IMR-90 (cell line): ENCODE results near the gene PIGC. TPM values are rescaled to one million over a fixed set of nuclear protein-coding genes. Genes with fewer than 3 reads are reported as not detected.

Experiments
- ATAC-seq: fragments of 200-7000 bp; cut with Tn5 transposase; 2 replicates; pipeline ENCODE4 v1.9.1; 2020; ENCODE audit warnings: low read depth, mild to moderate bottlenecking, moderate library complexity
- BruUV-seq: library from RNA; stranded (reverse); fragments of 400-500 nt; replicated peaks from 2 replicates; lab custom pipeline; 2021; lab: Mats Ljungman, UMichigan
- CTCF ChIA-PET: fragments of 300-600 bp; formaldehyde crosslinking; extraction: SDS; loops from one replicate; lab custom pipeline; 2021; ENCODE audit warnings: antibody characterized with exemption; lab: Yijun Ruan, JAX
- POLR2A ChIA-PET: fragments of 300-600 bp; sonication (Branson Sonifier 250); formaldehyde crosslinking; loops from one replicate; lab custom pipeline; 2022; ENCODE audit warnings: antibody characterized with exemption; ENCODE audit not compliant: unreplicated experiment; lab: Charles Lee
- DNase-seq: peaks from one replicate; pipeline ENCODE4 v3.0.0; 2013
- H2AFZ ChIP-seq: replicated peaks from 2 replicates; pipeline ENCODE3; 2013; ENCODE audit warnings: low read length, mild to moderate bottlenecking; ENCODE audit not compliant: poor library complexity
- H2AK5ac ChIP-seq: 2 replicates; pipeline ENCODE4 v1.6.1; 2013; ENCODE audit warnings: low read depth, low read length, inconsistent platforms
- H2AK9ac ChIP-seq: replicated peaks from 2 replicates; pipeline ENCODE3; 2013; ENCODE audit warnings: mild to moderate bottlenecking, low read depth, low read length, moderate library complexity; ENCODE audit not compliant: poor library complexity
- H2BK120ac ChIP-seq: 2 replicates; pipeline ENCODE4 v1.6.1; 2013; ENCODE audit warnings: low read depth, low read length, inconsistent platforms
- H2BK15ac ChIP-seq: 3 replicates; pipeline ENCODE4 v1.6.1; 2013; ENCODE audit warnings: low read depth, low read length, inconsistent platforms
- H2BK20ac ChIP-seq: 2 replicates; pipeline ENCODE4 v1.6.1; 2013; ENCODE audit warnings: low read depth, mild to moderate bottlenecking, inconsistent platforms, low read length, moderate library complexity
- H2BK5ac ChIP-seq: 2 replicates; pipeline ENCODE4 v1.6.1; 2013; ENCODE audit warnings: mild to moderate bottlenecking, low read depth, low read length, inconsistent platforms; ENCODE audit not compliant: poor library complexity, severe bottlenecking
- H3K14ac ChIP-seq: replicated peaks from 2 replicates; pipeline ENCODE4 v1.6.1; 2013; ENCODE audit warnings: low read depth, low read length, inconsistent platforms
- H3K18ac ChIP-seq: 2 replicates; pipeline ENCODE4 v1.6.1; 2013; ENCODE audit warnings: low read depth, low read length, control low read depth
- H3K23ac ChIP-seq: 2 replicates; pipeline ENCODE4 v1.6.1; 2013; ENCODE audit warnings: low read depth, low read length, inconsistent platforms
- H3K27ac ChIP-seq: 2 replicates; pipeline ENCODE4 v1.5.1; 2013; ENCODE audit warnings: mild to moderate bottlenecking, control low read depth, low read length; ENCODE audit not compliant: insufficient read depth
- H3K27me3 ChIP-seq: 2 replicates; pipeline ENCODE4 v1.6.1; 2013; ENCODE audit warnings: low read length; ENCODE audit not compliant: control insufficient read depth, insufficient read depth
- H3K36me3 ChIP-seq: 2 replicates; pipeline ENCODE4 v1.6.1; 2013; ENCODE audit warnings: low read length, mixed read lengths; ENCODE audit not compliant: control insufficient read depth, insufficient read depth
- H3K4ac ChIP-seq: 2 replicates; pipeline ENCODE4 v1.6.1; 2013; ENCODE audit warnings: low read depth, low read length, inconsistent platforms
- H3K4me1 ChIP-seq: 2 replicates; pipeline ENCODE4 v1.6.1; 2013; ENCODE audit warnings: low read length, mixed read lengths; ENCODE audit not compliant: control insufficient read depth, insufficient read depth
- H3K4me2 ChIP-seq: 2 replicates; pipeline ENCODE4 v1.6.1; 2013; ENCODE audit warnings: low read depth, mild to moderate bottlenecking, control low read depth, low read length, moderate library complexity
- H3K4me3 ChIP-seq: 2 replicates; pipeline ENCODE4 v1.5.1; 2013; ENCODE audit warnings: low read depth, mild to moderate bottlenecking, control low read depth, low read length, moderate library complexity; ENCODE audit not compliant: insufficient read depth
- H3K56ac ChIP-seq: 2 replicates; pipeline ENCODE4 v1.6.1; 2013; ENCODE audit warnings: low read length, inconsistent platforms; ENCODE audit not compliant: insufficient read depth; ENCODE audit errors: extremely low read depth
- H3K79me1 ChIP-seq, 2 experiments: 2 replicates each; pipeline ENCODE4 v1.6.1; 2013; ENCODE audit warnings: low read length in 2 of 2, inconsistent platforms in 1 of 2, low read depth in 1 of 2
- H3K9ac ChIP-seq: 2 replicates; pipeline ENCODE4 v1.6.1; 2013; ENCODE audit warnings: low read depth, low read length, control low read depth
- H3K9me1 ChIP-seq: 2 replicates; pipeline ENCODE4 v1.6.1; 2013; ENCODE audit warnings: low read length, inconsistent platforms; ENCODE audit not compliant: insufficient read depth
- H3K9me3 ChIP-seq: 2 replicates; pipeline ENCODE4 v1.6.1; 2013; ENCODE audit warnings: low read length; ENCODE audit not compliant: control insufficient read depth, insufficient read depth
- H4K20me1 ChIP-seq: 2 replicates; pipeline ENCODE4 v1.6.1; 2013; ENCODE audit warnings: low read length, inconsistent platforms; ENCODE audit not compliant: insufficient read depth
- H4K5ac ChIP-seq: 2 replicates; pipeline ENCODE4 v1.6.1; 2013; ENCODE audit warnings: mild to moderate bottlenecking, low read depth, low read length, control low read depth
- H4K8ac ChIP-seq, 2 experiments: 2 replicates each; pipeline ENCODE4 v1.6.1; 2013; ENCODE audit warnings: low read depth in 2 of 2, low read length in 2 of 2, control low read depth in 1 of 2, inconsistent platforms in 1 of 2
- H4K91ac ChIP-seq: 2 replicates; pipeline ENCODE4 v1.6.1; 2013; ENCODE audit warnings: low read depth, low read length, inconsistent platforms; ENCODE audit not compliant: insufficient read depth
- BHLHE40 ChIP-seq: fragments of 150-350 bp; IDR thresholded peaks from 2 replicates; pipeline ENCODE4 v1.6.1; 2016; ENCODE audit warnings: mild to moderate bottlenecking, low read depth, low read length
- CEBPB ChIP-seq: IDR thresholded peaks from 2 replicates; pipeline ENCODE4 v1.6.1; 2012; ENCODE audit warnings: low read depth, low read length, improper control_type of control experiment
- CHD1 ChIP-seq: IDR thresholded peaks from 2 replicates; pipeline ENCODE4 v1.6.1; 2012; ENCODE audit warnings: low read depth, low read length, improper control_type of control experiment
- FOS ChIP-seq: fragments of 150-350 bp; IDR thresholded peaks from 2 replicates; pipeline ENCODE4 v1.6.1; 2016; ENCODE audit warnings: low read depth, low read length
- MAFK ChIP-seq: IDR thresholded peaks from 2 replicates; pipeline ENCODE4 v1.6.1; 2012; ENCODE audit warnings: low read depth, low read length, improper control_type of control experiment
- MAZ ChIP-seq: IDR thresholded peaks from 2 replicates; pipeline ENCODE4 v1.6.1; 2012; ENCODE audit warnings: low read depth, mild to moderate bottlenecking, low read length, improper control_type of control experiment, moderate library complexity, borderline replicate concordance
- MXI1 ChIP-seq: IDR thresholded peaks from 2 replicates; pipeline ENCODE4 v1.6.1; 2012; ENCODE audit warnings: low read depth, mild to moderate bottlenecking, low read length, moderate library complexity, borderline replicate concordance
- NFE2L2 ChIP-seq: fragments of 150-350 bp; IDR thresholded peaks from 2 replicates; pipeline ENCODE4 v1.6.1; 2016; ENCODE audit warnings: low read depth, mild to moderate bottlenecking, low read length
- POLR2A ChIP-seq: IDR thresholded peaks from 2 replicates; pipeline ENCODE4 v1.6.1; 2012; ENCODE audit warnings: mild to moderate bottlenecking, low read depth, low read length
- RAD21 ChIP-seq: IDR thresholded peaks from 2 replicates; pipeline ENCODE4 v1.6.1; 2012; ENCODE audit warnings: low read length, improper control_type of control experiment
- RCOR1 ChIP-seq: IDR thresholded peaks from 2 replicates; pipeline ENCODE4 v1.6.1; 2012; ENCODE audit warnings: mild to moderate bottlenecking, low read length, improper control_type of control experiment; ENCODE audit not compliant: insufficient replicate concordance
- RFX5 ChIP-seq: IDR thresholded peaks from 2 replicates; pipeline ENCODE4 v1.8.0; 2012; ENCODE audit warnings: low read depth, mild to moderate bottlenecking, low read length, moderate library complexity
- SMC3 ChIP-seq: fragments of 150-350 bp; IDR thresholded peaks from 2 replicates; pipeline ENCODE4 v1.6.1; 2016; ENCODE audit warnings: low read depth, mild to moderate bottlenecking, antibody characterized with exemption, low read length, moderate library complexity
- WGBS, 2 experiments: methylation state at CpG; one replicate each; pipeline versions ENCODE4 v1.1.5 to v1.1.7; 2013; ENCODE audit warnings: missing lambda C conversion rate in 2 of 2; ENCODE audit not compliant: insufficient read length in 1 of 2; ENCODE audit errors: extremely low coverage in 2 of 2; 5-methylcytosine and 5-hydroxymethylcytosine counted together
- dilution Hi-C: fragments of 300-500 bp; cut with HindIII; formaldehyde crosslinking; loops from one replicate; pipeline ENCODE4 v1.14.3; 2018; ENCODE audit warnings: low sequenced_read_pairs; ENCODE audit not compliant: unreplicated experiment
- in situ Hi-C: fragments of 300-500 bp; cut with MboI; formaldehyde crosslinking; loops from 3 replicates; pipeline ENCODE4 v1.14.3; 2019; ENCODE audit warnings: low sequenced_read_pairs, inconsistent platforms, mixed read lengths
- intact Hi-C: fragments of 100-400 bp; cut with micrococcal nuclease; formaldehyde crosslinking; loops from 2 replicates; pipeline ENCODE4 v1.10.0; 2022
- polyA plus RNA-seq, 3 experiments: library from polyadenylated mRNA; depleted of rRNA; stranded (reverse); fragments of >200 nt; gene quantifications; 2 replicates each; pipeline ENCODE4 v1.2.3, GENCODE V29; 2012; ENCODE audit warnings: low replicate concordance in 1 of 3
- total RNA-seq: library from RNA; depleted of rRNA; stranded (reverse); fragments of >200 nt; gene quantifications from 2 replicates; pipeline ENCODE4 v1.2.3, GENCODE V29; 2012
- TF ChIP-seq, protein P1 (sequence below): fragments of 150-350 bp; IDR thresholded peaks from 2 replicates; pipeline ENCODE4 v1.6.1; 2017; ENCODE audit warnings: mild to moderate bottlenecking, antibody characterized with exemption, low read length, low read depth
- TF ChIP-seq, protein P2 (sequence below): fragments of 150-350 bp; IDR thresholded peaks from 2 replicates; pipeline ENCODE4 v1.6.1; 2016; ENCODE audit warnings: low read depth, mild to moderate bottlenecking, low read length, moderate library complexity, borderline replicate concordance
- TF ChIP-seq, protein P3 (sequence below): conservative IDR thresholded peaks from 2 replicates; pipeline ENCODE4 v1.5.1; 2012; ENCODE audit warnings: mild to moderate bottlenecking, low read depth, low read length, improper control_type of control experiment

PIGC gene
- total and polyA plus RNA-seq, 2 of the 4 experiments (the other 2 are of a cell fraction), result 14.9 to 15.8 TPM

DNA sequence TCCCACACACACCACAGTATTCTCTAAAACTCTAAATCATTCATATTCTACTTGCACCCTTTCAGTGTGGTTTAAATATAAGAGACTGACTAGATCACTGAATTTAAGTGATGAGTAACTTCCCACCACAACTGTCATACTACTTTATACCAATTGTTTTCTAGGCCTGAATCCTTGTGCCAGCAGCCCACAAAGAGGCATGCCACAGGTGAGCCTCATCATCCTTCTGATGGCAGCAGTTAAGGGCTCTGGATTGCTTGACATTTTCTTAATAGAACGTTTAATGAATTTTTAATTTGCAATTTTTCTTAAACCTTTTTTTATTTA lies 13.8 kb downstream of the PIGC start:
- no peak overlapping the region for H3K14ac ChIP-seq
- H2BK120ac ChIP-seq, result no peak overlapping the region
- no peak overlapping the region for H2AK9ac ChIP-seq
- H2BK15ac ChIP-seq, result no peak overlapping the region
- intact Hi-C loops, result no loop called here
- no peak overlapping the region for H3K27ac ChIP-seq
- no peaks in the 10 kb centered on the region for H3K9me1 ChIP-seq
- H3K9me3 ChIP-seq, result no peaks in the 10 kb centered on the region
- H2AK5ac ChIP-seq, result no peak overlapping the region
- H3K4me3 ChIP-seq, result no peak overlapping the region
- H2AFZ ChIP-seq, result no peak overlapping the region
- H4K5ac ChIP-seq, result no peak overlapping the region
- no CpG with 5 or more reads among the region's 1 CpG for whole genome bisulfite sequencing, 2 experiments
- H3K4me1 ChIP-seq, result no peaks in the 10 kb centered on the region
- H2BK5ac ChIP-seq, result no peak overlapping the region
- no peak overlapping the region for H3K4ac ChIP-seq
- H4K8ac ChIP-seq, result no peak overlapping the region
- no peaks in the 10 kb centered on the region for H3K27me3 ChIP-seq
- CTCF ChIA-PET, result interaction anchor here (0.8 kb wide), 1 partner anchor 22 kb away, joined by 3 read pairs; no protein-coding TSS in a partner anchor
- no peak for ATAC-seq
- no peak overlapping the region for H4K91ac ChIP-seq
- no peak overlapping the region for H3K18ac ChIP-seq
- H3K36me3 ChIP-seq, result no peaks in the 10 kb centered on the region
- dilution Hi-C loops, result no loop called here
- TF ChIP-seq RAD21 (no peak), POLR2A (no peak), CEBPB (no peak), MAFK (no peak), FOS (no peak), CHD1 (no peak), RFX5 (no peak), NFE2L2 (no peak), RCOR1 (no peak), MAZ (no peak), BHLHE40 (no peak), MXI1 (no peak), SMC3 (no peak)
- TF ChIP-seq, protein P1, sequence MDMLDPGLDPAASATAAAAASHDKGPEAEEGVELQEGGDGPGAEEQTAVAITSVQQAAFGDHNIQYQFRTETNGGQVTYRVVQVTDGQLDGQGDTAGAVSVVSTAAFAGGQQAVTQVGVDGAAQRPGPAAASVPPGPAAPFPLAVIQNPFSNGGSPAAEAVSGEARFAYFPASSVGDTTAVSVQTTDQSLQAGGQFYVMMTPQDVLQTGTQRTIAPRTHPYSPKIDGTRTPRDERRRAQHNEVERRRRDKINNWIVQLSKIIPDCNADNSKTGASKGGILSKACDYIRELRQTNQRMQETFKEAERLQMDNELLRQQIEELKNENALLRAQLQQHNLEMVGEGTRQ, result no peak
- TF ChIP-seq, protein P2, sequence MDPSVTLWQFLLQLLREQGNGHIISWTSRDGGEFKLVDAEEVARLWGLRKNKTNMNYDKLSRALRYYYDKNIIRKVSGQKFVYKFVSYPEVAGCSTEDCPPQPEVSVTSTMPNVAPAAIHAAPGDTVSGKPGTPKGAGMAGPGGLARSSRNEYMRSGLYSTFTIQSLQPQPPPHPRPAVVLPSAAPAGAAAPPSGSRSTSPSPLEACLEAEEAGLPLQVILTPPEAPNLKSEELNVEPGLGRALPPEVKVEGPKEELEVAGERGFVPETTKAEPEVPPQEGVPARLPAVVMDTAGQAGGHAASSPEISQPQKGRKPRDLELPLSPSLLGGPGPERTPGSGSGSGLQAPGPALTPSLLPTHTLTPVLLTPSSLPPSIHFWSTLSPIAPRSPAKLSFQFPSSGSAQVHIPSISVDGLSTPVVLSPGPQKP, result no peak
- TF ChIP-seq, protein P3, sequence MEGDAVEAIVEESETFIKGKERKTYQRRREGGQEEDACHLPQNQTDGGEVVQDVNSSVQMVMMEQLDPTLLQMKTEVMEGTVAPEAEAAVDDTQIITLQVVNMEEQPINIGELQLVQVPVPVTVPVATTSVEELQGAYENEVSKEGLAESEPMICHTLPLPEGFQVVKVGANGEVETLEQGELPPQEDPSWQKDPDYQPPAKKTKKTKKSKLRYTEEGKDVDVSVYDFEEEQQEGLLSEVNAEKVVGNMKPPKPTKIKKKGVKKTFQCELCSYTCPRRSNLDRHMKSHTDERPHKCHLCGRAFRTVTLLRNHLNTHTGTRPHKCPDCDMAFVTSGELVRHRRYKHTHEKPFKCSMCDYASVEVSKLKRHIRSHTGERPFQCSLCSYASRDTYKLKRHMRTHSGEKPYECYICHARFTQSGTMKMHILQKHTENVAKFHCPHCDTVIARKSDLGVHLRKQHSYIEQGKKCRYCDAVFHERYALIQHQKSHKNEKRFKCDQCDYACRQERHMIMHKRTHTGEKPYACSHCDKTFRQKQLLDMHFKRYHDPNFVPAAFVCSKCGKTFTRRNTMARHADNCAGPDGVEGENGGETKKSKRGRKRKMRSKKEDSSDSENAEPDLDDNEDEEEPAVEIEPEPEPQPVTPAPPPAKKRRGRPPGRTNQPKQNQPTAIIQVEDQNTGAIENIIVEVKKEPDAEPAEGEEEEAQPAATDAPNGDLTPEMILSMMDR, result no peak
- no peak overlapping the region for H2BK20ac ChIP-seq
- H4K20me1 ChIP-seq, result peaks cover 4% of the 10 kb centered on the region; the same call in 1 of the 2 replicates
- DNase-seq, result no peak
- no peak overlapping the region for H3K9ac ChIP-seq
- H3K4me2 ChIP-seq, result no peak overlapping the region
- no peak overlapping the region for H3K56ac ChIP-seq
- peaks cover 0 to 14% of the 10 kb centered on the region in 2 experiments; a peak in 3 of 4 replicates for H3K79me1 ChIP-seq
- in situ Hi-C loops, result no loop called here
- no peak overlapping the region for H3K23ac ChIP-seq
- BruUV-seq, result no TSS peak
- POLR2A ChIA-PET, result no interaction called here
